Naive B cell (primary cell): ENCODE measurements around the gene RFPL1. TPM values are rescaled to one million over a fixed set of nuclear protein-coding genes. Genes with fewer than 3 reads are reported as not detected.
"Not testable (repeated sequence)": the region's sequence is repeated elsewhere in the genome, so short reads cannot be mapped to it uniquely, and the experiment has no call there.

ENCODE experiments used
- ATAC-seq, 2 donors: fragments of 150-1000 bp; cut with Tn5 transposase; 2 replicates each; pipeline ENCODE4 v1.10.0; 2021; ENCODE audit warnings: low read depth in 2 of 2, mild to moderate bottlenecking in 2 of 2, moderate library complexity in 2 of 2
- DNase-seq: peaks from one replicate; pipeline ENCODE4 v3.0.0; 2022
- H3K27ac Mint-ChIP-seq, 6 donors: one replicate each; pipeline ENCODE4 v1.8.0; 2020 to 2022; ENCODE audit warnings: mild to moderate bottlenecking in 6 of 6, mixed read lengths in 6 of 6, moderate library complexity in 5 of 6, inconsistent platforms in 2 of 6
- H3K27me3 Mint-ChIP-seq, 3 donors: one replicate each; pipeline ENCODE4 v1.8.0; 2021 to 2022; ENCODE audit warnings: mixed read lengths in 3 of 3, mild to moderate bottlenecking in 1 of 3
- H3K36me3 Mint-ChIP-seq, 2 donors: one replicate each; pipeline ENCODE4 v1.8.0; 2020 to 2022; ENCODE audit warnings: mixed read lengths in 2 of 2, inconsistent platforms in 1 of 2, mild to moderate bottlenecking in 1 of 2
- H3K4me1 Mint-ChIP-seq, 3 donors: one replicate each; pipeline ENCODE4 v1.8.0; 2020 to 2022; ENCODE audit warnings: mixed read lengths in 3 of 3, inconsistent platforms in 1 of 3, mild to moderate bottlenecking in 1 of 3, moderate library complexity in 1 of 3
- H3K4me3 Mint-ChIP-seq, 8 donors: one replicate each; pipeline ENCODE4 v1.8.0; 2020 to 2022; ENCODE audit warnings: mild to moderate bottlenecking in 8 of 8, mixed read lengths in 8 of 8, moderate library complexity in 8 of 8, inconsistent platforms in 2 of 8
- H3K9me3 Mint-ChIP-seq, 7 donors: one replicate each; pipeline ENCODE4 v1.8.0; 2020 to 2022; ENCODE audit warnings: mixed read lengths in 7 of 7, mild to moderate bottlenecking in 5 of 7, inconsistent platforms in 2 of 7, moderate library complexity in 1 of 7
- polyA plus RNA-seq, 6 donors: library from polyadenylated mRNA; unstranded; fragments of 300-500 nt; fragmentation: Illumina TruSeq; gene quantifications; one replicate each; pipeline ENCODE4 v1.2.3, GENCODE V29; 2021; ENCODE audit warnings: low read depth in 6 of 6

Gene RFPL1
- polyA plus RNA-seq, 6 donors from 2014 or later: not detected

DNA sequence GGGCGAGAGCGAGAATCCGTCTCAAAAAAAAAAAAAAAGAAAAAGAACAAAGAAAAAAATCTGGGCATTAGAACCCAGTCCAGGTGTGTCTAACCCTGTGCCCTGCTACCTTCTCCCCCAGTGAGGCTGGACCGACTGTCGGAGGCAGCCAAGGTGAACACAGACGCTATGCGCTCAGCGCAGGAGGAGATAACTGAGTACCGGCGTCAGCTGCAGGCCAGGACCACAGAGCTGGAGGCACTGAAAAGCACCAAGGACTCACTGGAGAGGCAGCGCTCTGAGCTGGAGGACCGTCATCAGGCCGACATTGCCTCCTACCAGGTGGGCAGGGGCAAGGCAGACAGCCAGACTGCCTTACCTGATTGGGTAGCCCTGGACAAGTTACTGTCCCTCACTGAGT is 44.9 kb downstream of the RFPL1 start:
- peaks cover 24 to 29% (median 28%) of the 10 kb centered on the region in 3 donors for H3K4me1 Mint-ChIP-seq
- H3K27me3 Mint-ChIP-seq: peaks cover 41 to 53% (median 41%) of the 10 kb centered on the region in 3 donors
- peaks cover 0 to 6% (median 0%) of the 10 kb centered on the region in 7 donors for H3K9me3 Mint-ChIP-seq
- DNase-seq: no peak
- H3K4me3 Mint-ChIP-seq: no peak overlapping the region
- H3K27ac Mint-ChIP-seq: no peak overlapping the region
- H3K36me3 Mint-ChIP-seq: peaks cover 0 to 9% of the 10 kb centered on the region in 2 donors
- ATAC-seq: no peak

DNA sequence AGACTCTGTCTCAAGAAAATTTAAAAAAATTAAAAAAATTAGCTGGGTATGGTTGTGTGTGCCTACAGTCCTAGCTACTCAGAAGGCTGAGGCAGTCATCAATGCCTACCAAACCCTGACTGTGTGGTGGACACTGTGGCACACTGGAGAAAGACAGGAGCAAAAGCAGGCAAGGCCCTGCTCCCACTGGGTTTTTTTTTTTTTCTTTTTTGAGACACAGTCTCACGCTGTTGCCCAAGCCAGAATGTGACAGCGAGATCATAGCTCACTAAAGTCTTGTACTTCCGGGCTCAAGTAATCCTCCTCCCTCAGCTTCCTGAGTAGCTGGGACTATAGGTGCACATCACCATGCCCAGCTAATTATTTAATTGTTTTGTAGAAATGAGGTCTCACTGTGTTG is 46.3 kb downstream of the RFPL1 start:
- Mint-ChIP-seq H3K4me1 (peaks cover 21 to 26% (median 25%) of the 10 kb centered on the region in 3 donors), H3K27me3 (peaks cover 27 to 47% (median 31%) of the 10 kb centered on the region in 3 donors), H3K4me3 (no peak overlapping the region), H3K36me3 (peaks cover 0 to 2% of the 10 kb centered on the region in 2 donors), H3K9me3 (peaks cover 0 to 5% (median 0%) of the 10 kb centered on the region in 7 donors), H3K27ac (peak overlapping the region in 1 of 6 donors; percentile 36)
- no peak for ATAC-seq
- no peak for DNase-seq

DNA sequence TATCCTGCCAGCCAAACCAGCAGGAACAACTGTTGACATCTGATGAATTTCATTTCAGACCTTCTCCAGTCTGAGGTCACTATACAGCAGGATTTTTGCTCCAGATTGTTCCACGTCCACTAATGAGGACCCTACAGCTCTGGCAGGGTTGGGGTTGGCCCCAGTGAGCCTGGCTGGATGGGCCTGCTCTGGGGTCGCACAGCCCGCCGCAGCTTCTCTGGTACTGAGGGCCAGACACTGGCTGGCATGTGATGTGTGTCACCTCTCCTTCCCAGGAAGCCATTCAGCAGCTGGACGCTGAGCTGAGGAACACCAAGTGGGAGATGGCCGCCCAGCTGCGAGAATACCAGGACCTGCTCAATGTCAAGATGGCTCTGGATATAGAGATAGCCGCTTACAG is 47.1 kb downstream of the RFPL1 start:
- DNase-seq: no peak
- Mint-ChIP-seq H3K27me3 (peaks cover 29 to 50% (median 29%) of the 10 kb centered on the region in 3 donors), H3K4me3 (no peak overlapping the region), H3K36me3 (no peaks in the 10 kb centered on the region), H3K9me3 (peaks cover 0 to 3% (median 0%) of the 10 kb centered on the region in 7 donors), H3K27ac (no peak overlapping the region), H3K4me1 (peaks cover 27 to 33% (median 30%) of the 10 kb centered on the region in 3 donors)
- ATAC-seq: no peak

DNA sequence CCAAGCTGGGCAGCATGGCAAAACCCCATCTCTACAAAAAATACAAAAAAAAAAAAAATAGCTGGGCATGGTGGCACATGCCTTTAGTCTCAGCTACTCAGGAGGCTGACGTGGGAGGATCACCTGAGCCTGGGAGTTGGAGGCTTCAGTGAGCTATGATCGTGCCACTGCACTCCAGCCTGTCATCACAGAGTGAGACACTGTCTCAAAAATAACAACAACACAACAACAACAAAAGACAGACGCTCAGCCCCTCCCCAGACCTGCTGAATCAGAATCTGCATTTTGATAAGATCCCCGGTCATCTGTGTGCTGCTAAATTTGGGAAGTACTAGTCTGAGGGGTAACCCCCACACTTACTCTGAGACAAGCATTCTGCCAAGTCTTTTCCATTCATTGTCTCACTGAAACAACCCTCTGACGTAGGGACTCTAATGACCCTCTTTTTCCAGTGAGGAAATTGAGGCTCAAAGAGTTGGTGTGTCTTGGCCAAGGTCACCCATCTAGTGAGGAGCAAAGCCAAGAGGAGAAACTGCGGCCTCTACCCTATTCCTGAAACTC is 49.1 kb downstream of the RFPL1 start:
- H3K27me3 Mint-ChIP-seq: peaks cover 15 to 35% (median 16%) of the 10 kb centered on the region in 3 donors
- H3K27ac Mint-ChIP-seq: peak overlapping the region in 1 of 6 donors; percentile 37
- H3K9me3 Mint-ChIP-seq: no peaks in the 10 kb centered on the region

DNA sequence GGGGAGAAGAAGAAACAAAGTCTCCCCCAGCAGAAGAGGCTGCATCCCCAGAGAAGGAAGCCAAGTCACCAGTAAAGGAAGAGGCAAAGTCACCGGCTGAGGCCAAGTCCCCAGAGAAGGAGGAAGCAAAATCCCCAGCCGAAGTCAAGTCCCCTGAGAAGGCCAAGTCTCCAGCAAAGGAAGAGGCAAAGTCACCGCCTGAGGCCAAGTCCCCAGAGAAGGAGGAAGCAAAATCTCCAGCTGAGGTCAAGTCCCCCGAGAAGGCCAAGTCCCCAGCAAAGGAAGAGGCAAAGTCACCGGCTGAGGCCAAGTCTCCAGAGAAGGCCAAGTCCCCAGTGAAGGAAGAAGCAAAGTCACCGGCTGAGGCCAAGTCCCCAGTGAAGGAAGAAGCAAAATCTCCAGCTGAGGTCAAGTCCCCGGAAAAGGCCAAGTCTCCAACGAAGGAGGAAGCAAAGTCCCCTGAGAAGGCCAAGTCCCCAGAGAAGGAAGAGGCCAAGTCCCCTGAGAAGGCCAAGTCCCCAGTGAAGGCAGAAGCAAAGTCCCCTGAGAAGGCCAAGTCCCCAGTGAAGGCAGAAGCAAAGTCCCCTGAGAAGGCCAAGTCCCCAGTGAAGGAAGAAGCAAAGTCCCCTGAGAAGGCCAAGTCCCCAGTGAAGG is 50.9 kb downstream of the RFPL1 start:
- peaks cover 12 to 26% (median 15%) of the 10 kb centered on the region in 3 donors for H3K27me3 Mint-ChIP-seq
- DNase-seq, ATAC-seq, H3K36me3 Mint-ChIP-seq, H3K9me3 Mint-ChIP-seq: not testable (repeated sequence)
- H3K4me1 Mint-ChIP-seq: peaks cover 19 to 24% (median 21%) of the 10 kb centered on the region in 3 donors
- peak overlapping the region in 2 of 6 donors; percentile 2 to 21 for H3K27ac Mint-ChIP-seq
- H3K4me3 Mint-ChIP-seq: peak overlapping the region in 6 of 8 donors; percentile 17 to 77 (median 55)

More for the DNA sequence above, 49.1 kb downstream of the RFPL1 start:
- Mint-ChIP-seq H3K4me1 (peaks cover 19 to 24% (median 21%) of the 10 kb centered on the region in 3 donors), H3K36me3 (no peaks in the 10 kb centered on the region), H3K4me3 (no peak overlapping the region)
- ATAC-seq (no peak), DNase-seq (no peak)

DNA sequence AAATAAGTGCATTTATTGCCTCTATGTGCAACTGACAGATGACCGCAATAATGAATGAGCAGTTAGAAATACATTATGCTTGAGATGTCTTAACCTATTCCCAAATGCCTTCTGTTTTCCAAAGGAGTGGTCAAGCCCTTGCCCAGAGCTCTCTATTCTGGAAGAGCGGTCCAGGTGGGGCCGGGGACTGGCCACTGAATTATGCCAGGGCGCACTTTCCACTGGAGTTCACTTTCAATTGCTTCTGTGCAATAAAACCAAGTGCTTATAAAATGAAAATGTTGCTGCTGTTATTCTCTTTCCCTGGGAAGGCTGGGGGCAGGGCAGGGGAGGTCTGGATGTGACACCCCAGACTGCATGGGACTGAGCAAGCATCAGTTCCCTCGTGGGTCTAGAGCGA is 52.6 kb downstream of the RFPL1 start:
- no peak overlapping the region for H3K4me3 Mint-ChIP-seq
- no peak overlapping the region for H3K27ac Mint-ChIP-seq
- no peak for ATAC-seq
- H3K36me3 Mint-ChIP-seq: peaks cover 8 to 17% of the 10 kb centered on the region in 2 donors
- peaks cover 0 to 7% (median 1%) of the 10 kb centered on the region in 7 donors for H3K9me3 Mint-ChIP-seq
- peaks cover 19 to 24% (median 21%) of the 10 kb centered on the region in 3 donors for H3K4me1 Mint-ChIP-seq
- H3K27me3 Mint-ChIP-seq: peaks cover 7 to 25% (median 15%) of the 10 kb centered on the region in 3 donors
- no peak for DNase-seq

Other genes with a start within 250 kb of the RFPL1 start
- gene EMID1, start 232.7 kb upstream of the RFPL1 start, polyA plus RNA-seq: not detected
- 1 to 10 TPM in 4 of 6 donors, under 1 TPM in 1, not detected in 1; 0.72 to 4.2 (median 2.9) TPM for gene RHBDD3, start 170.6 kb upstream of the RFPL1 start, polyA plus RNA-seq
- gene EWSR1, start 170.3 kb upstream of the RFPL1 start, polyA plus RNA-seq: 100 to 1,000 TPM; 175 to 252 (median 194) TPM
- 1 to 10 TPM in 3 of 6 donors, under 1 TPM in 2, not detected in 1; 0.39 to 1.2 (median 1.0) TPM for gene GAS2L1, start 131.9 kb upstream of the RFPL1 start, polyA plus RNA-seq
- gene RASL10A, start 122.9 kb upstream of the RFPL1 start, polyA plus RNA-seq: not detected
- gene AP1B1, start 50.0 kb upstream of the RFPL1 start, polyA plus RNA-seq: 10 to 100 TPM; 27.4 to 72.0 (median 42.5) TPM
- under 1 TPM in 1 of 6 donors, not detected in 5; 0.09 TPM for gene NEFH, start 41.6 kb downstream of the RFPL1 start, polyA plus RNA-seq
- 10 to 100 TPM; 18.8 to 30.1 (median 22.7) TPM for gene THOC5, start 115.2 kb downstream of the RFPL1 start, polyA plus RNA-seq
- gene NIPSNAP1, start 142.5 kb downstream of the RFPL1 start, polyA plus RNA-seq: 10 to 100 TPM; 38.2 to 66.8 (median 46.6) TPM
- 10 to 100 TPM in 5 of 6 donors, 1 to 10 TPM in 1; 6.5 to 23.7 (median 20.0) TPM for gene NF2, start 165.1 kb downstream of the RFPL1 start, polyA plus RNA-seq